A673 (cell line): ENCODE measurements around the gene TNFAIP3. TPM values are rescaled to one million over a fixed set of nuclear protein-coding genes. Genes with fewer than 3 reads are reported as not detected.

Experiments used
- BruUV-seq: library from RNA; stranded (reverse); fragments of 400-500 nt; replicated peaks from 2 replicates; lab custom pipeline; 2021; lab: Mats Ljungman, UMichigan
- CTCF ChIA-PET: fragments of 300-600 bp; sonication (Branson Sonifier 250); formaldehyde crosslinking; loops from one replicate; lab custom pipeline; 2022; ENCODE audit warnings: antibody characterized with exemption; lab: Charles Lee
- POLR2A ChIA-PET: fragments of 300-600 bp; sonication (Branson Sonifier 250); formaldehyde crosslinking; loops from one replicate; lab custom pipeline; 2022; ENCODE audit warnings: antibody characterized with exemption; ENCODE audit not compliant: low non-redundant PET; lab: Charles Lee
- DNase-seq: peaks from one replicate; pipeline ENCODE4 v3.0.0-alpha.2; 2015; ENCODE audit warnings: low spot score
- H3K27ac ChIP-seq: fragments of 200-600 bp; sonication (generic); 2 replicates; pipeline ENCODE4 v1.5.1; 2016; ENCODE audit warnings: mixed run types, low read depth, mild to moderate bottlenecking, mixed read lengths, antibody characterized with exemption, low read length; ENCODE audit not compliant: poor library complexity, severe bottlenecking
- H3K27me3 ChIP-seq: fragments of 200-600 bp; sonication (generic); replicated peaks from 2 replicates; pipeline ENCODE4 v1.6.1; 2017; ENCODE audit warnings: mixed run types, low read depth, mild to moderate bottlenecking, mixed read lengths, antibody characterized with exemption, low read length; ENCODE audit not compliant: insufficient read depth, poor library complexity
- H3K36me3 ChIP-seq: fragments of 200-600 bp; sonication (generic); 2 replicates; pipeline ENCODE4 v1.6.1; 2016; ENCODE audit warnings: mixed run types, mild to moderate bottlenecking, mixed read lengths, antibody characterized with exemption, low read length; ENCODE audit not compliant: insufficient read depth, poor library complexity, severe bottlenecking
- H3K4me1 ChIP-seq: fragments of 200-600 bp; sonication (generic); 2 replicates; pipeline ENCODE4 v1.6.1; 2017; ENCODE audit warnings: mixed run types, mild to moderate bottlenecking, mixed read lengths, antibody characterized with exemption, low read length; ENCODE audit not compliant: insufficient read depth, poor library complexity, severe bottlenecking
- H3K4me3 ChIP-seq: fragments of 200-600 bp; sonication (generic); 2 replicates; pipeline ENCODE4 v1.5.1; 2016; ENCODE audit warnings: low read depth, mixed run types, mild to moderate bottlenecking, mixed read lengths, low read length; ENCODE audit not compliant: poor library complexity, severe bottlenecking
- H3K9me3 ChIP-seq: fragments of 200-600 bp; sonication (generic); 2 replicates; pipeline ENCODE4 v1.6.1; 2016; ENCODE audit warnings: mixed run types, low read depth, mild to moderate bottlenecking, mixed read lengths, antibody characterized with exemption, low read length; ENCODE audit not compliant: poor library complexity, severe bottlenecking
- EZH2 ChIP-seq: fragments of 200-600 bp; sonication (generic); IDR thresholded peaks from 2 replicates; pipeline ENCODE4 v1.6.1; 2017; ENCODE audit warnings: borderline replicate concordance, low read depth, mild to moderate bottlenecking, mixed read lengths, antibody characterized with exemption, low read length; ENCODE audit not compliant: poor library complexity, severe bottlenecking
- intact Hi-C: fragments of 100-400 bp; cut with micrococcal nuclease; formaldehyde crosslinking; loops from one replicate; pipeline ENCODE4 v1.10.0; 2022; ENCODE audit not compliant: unreplicated experiment
- total RNA-seq: library from RNA; stranded (reverse); gene quantifications from 2 replicates; pipeline ENCODE4 v1.2.3, GENCODE V29; 2021
- TF ChIP-seq, protein P1 (sequence below): fragments of 300-800, 200-600 bp; sonication (generic); conservative IDR thresholded peaks from 2 replicates; pipeline ENCODE4 v1.5.1; 2017; ENCODE audit warnings: low read depth, mild to moderate bottlenecking, antibody characterized with exemption, low read length, moderate library complexity, mixed read lengths

The TNFAIP3 gene
- total RNA-seq, 1 experiment from 2014 or later = 12.7 TPM

DNA sequence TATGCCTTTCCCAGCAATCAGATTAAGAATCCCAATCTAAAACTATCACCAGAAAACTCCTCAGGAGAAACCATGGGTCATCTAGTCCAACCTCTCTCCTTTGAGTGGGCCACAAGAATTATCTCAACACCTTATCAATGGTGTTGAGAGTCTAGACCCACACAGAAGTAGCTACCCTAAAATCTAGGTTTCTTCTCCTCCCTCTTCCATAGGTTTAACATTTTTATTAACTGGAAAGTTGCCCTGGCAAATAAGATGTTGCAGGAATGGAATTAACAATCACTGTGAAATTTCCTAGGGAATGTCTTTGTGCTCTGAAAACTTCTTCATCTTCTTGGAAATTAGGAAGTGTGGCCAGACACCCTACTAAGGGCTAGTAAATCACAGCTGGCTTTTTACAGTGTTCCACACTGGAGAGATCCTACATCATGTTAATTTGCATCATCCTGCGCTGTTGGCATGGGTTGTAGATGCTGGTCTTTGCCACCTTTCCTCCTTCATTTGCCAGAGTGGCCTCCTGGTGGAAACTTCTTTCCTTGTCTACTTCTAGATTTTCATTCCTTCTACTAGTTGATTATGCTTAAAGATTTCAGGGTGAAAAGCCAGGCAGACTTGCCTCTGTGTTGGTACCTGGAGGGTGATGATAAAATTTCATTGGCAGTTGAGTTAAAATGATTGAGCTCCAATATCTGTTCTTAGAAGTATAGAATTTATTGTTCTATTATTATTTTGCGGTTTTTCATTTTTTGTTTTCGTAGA lies 2.7 kb downstream of the TNFAIP3 start:
- CTCF ChIA-PET = no interaction called here
- intact Hi-C loops = no loop called here

DNA sequence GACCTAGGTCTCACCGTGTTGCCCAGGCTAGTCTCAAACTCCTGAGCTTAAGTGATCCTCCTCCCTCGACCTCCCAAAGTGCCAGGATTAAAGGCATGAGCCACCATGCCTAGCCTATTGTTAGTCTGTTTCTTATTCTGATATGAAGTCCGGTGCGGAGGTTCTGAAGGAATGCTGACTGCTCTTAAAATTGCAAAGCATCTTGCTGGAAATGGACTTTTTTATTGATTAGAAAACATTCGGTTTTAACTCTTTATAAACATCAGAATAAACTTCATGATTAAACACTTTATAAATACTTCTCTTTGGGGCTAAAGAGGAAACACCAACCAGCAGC lies 3.2 kb downstream of the TNFAIP3 start:
- no peak for DNase-seq
- H3K27ac ChIP-seq = no peak overlapping the region
- TF ChIP-seq, protein P1, sequence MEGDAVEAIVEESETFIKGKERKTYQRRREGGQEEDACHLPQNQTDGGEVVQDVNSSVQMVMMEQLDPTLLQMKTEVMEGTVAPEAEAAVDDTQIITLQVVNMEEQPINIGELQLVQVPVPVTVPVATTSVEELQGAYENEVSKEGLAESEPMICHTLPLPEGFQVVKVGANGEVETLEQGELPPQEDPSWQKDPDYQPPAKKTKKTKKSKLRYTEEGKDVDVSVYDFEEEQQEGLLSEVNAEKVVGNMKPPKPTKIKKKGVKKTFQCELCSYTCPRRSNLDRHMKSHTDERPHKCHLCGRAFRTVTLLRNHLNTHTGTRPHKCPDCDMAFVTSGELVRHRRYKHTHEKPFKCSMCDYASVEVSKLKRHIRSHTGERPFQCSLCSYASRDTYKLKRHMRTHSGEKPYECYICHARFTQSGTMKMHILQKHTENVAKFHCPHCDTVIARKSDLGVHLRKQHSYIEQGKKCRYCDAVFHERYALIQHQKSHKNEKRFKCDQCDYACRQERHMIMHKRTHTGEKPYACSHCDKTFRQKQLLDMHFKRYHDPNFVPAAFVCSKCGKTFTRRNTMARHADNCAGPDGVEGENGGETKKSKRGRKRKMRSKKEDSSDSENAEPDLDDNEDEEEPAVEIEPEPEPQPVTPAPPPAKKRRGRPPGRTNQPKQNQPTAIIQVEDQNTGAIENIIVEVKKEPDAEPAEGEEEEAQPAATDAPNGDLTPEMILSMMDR = no peak
- TF ChIP-seq EZH2 = no peak
- H3K4me3 ChIP-seq = no peak overlapping the region
- POLR2A ChIA-PET = no interaction called here
- no peaks in the 10 kb centered on the region for H3K36me3 ChIP-seq
- BruUV-seq = no TSS peak
- H3K27me3 ChIP-seq = peaks cover 66% of the 10 kb centered on the region
- intact Hi-C loops = no loop called here
- no peaks in the 10 kb centered on the region for H3K9me3 ChIP-seq
- CTCF ChIA-PET = no interaction called here
- H3K4me1 ChIP-seq = peaks cover 12% of the 10 kb centered on the region

More for the DNA sequence above, 2.7 kb downstream of the TNFAIP3 start:
- POLR2A ChIA-PET = no interaction called here
- no peak for DNase-seq
- no peak for TF ChIP-seq EZH2
- TF ChIP-seq, protein P1 = no peak
- H3K27ac ChIP-seq = no peak overlapping the region
- no peaks in the 10 kb centered on the region for H3K36me3 ChIP-seq
- H3K4me3 ChIP-seq = no peak overlapping the region
- H3K27me3 ChIP-seq = peaks cover 67% of the 10 kb centered on the region
- peaks cover 12% of the 10 kb centered on the region for H3K4me1 ChIP-seq
- BruUV-seq = no TSS peak
- no peaks in the 10 kb centered on the region for H3K9me3 ChIP-seq

DNA sequence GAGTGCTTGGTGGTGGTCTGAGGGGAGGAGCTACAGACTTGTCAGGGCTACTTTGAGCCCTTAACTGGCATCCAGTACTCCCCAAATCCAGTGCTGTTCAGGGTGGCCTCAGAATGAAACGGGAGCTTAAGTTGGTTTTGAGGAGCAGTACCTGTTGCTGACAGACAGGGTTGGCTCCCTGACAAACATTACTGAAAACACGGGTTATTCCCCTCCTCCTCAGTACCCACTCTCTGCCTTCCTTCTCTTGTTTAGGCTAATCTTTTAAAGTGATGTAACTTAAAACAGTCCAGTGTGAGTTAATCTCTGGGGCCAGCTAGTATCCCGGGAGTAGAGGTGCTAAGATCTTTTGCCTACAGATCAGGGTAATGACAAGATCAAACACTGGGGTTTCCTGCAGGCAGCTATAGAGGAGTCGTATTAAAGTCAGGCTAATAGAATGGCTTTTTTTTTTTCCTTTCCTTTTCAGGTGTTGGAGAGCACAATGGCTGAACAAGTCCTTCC lies 3.7 kb downstream of the TNFAIP3 start:
- H3K36me3 ChIP-seq = no peaks in the 10 kb centered on the region
- no peaks in the 10 kb centered on the region for H3K9me3 ChIP-seq
- ChIA-PET CTCF (no interaction called here), POLR2A (no interaction called here)
- no peak overlapping the region for H3K4me3 ChIP-seq
- TF ChIP-seq EZH2 = no peak
- TF ChIP-seq, protein P1 = no peak
- H3K4me1 ChIP-seq = peaks cover 12% of the 10 kb centered on the region
- peaks cover 61% of the 10 kb centered on the region for H3K27me3 ChIP-seq
- BruUV-seq = no TSS peak
- H3K27ac ChIP-seq = no peak overlapping the region
- DNase-seq = no peak
- intact Hi-C loops = no loop called here
